OCI-LY7 (cell line): ENCODE results near the gene GTF2B.

Experiments
- EZH2phosphoT487 ChIP-seq: fragments of 200-600 bp; sonication (generic); IDR thresholded peaks from 2 replicates; pipeline ENCODE4 v1.6.1; 2018; ENCODE audit warnings: low read depth, borderline replicate concordance, mild to moderate bottlenecking, mixed run types, antibody characterized with exemption, low read length, moderate library complexity, mixed read lengths
- TF ChIP-seq, protein P1 (sequence below): fragments of 200-600 bp; sonication (generic); conservative IDR thresholded peaks from 2 replicates; pipeline ENCODE4 v1.5.1; 2014; ENCODE audit warnings: mild to moderate bottlenecking, antibody characterized with exemption, low read length, moderate library complexity, mixed read lengths

DNA sequence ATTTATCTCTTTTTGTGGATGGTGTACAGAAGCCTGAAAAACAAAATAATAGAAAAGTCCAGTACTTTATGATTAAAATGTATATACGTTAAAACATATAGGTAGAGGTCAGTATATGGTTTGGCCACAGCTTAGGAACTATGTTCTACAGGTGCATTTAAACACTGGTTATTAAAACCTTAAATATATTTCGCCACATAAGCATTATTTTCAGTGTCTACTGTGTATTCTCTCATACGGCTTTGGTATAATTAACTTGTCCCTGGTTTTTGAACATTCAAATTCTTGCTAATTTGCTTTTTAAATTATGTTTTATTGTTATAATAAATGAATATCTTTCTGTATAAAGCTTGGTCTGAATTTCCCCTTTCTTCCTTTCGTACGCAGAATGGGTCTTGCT, 87.9 kb downstream of the GTF2B start:
- TF ChIP-seq, protein P1, sequence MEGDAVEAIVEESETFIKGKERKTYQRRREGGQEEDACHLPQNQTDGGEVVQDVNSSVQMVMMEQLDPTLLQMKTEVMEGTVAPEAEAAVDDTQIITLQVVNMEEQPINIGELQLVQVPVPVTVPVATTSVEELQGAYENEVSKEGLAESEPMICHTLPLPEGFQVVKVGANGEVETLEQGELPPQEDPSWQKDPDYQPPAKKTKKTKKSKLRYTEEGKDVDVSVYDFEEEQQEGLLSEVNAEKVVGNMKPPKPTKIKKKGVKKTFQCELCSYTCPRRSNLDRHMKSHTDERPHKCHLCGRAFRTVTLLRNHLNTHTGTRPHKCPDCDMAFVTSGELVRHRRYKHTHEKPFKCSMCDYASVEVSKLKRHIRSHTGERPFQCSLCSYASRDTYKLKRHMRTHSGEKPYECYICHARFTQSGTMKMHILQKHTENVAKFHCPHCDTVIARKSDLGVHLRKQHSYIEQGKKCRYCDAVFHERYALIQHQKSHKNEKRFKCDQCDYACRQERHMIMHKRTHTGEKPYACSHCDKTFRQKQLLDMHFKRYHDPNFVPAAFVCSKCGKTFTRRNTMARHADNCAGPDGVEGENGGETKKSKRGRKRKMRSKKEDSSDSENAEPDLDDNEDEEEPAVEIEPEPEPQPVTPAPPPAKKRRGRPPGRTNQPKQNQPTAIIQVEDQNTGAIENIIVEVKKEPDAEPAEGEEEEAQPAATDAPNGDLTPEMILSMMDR = no peak
- no peak for TF ChIP-seq EZH2phosphoT487
